K562 (cell line): ENCODE data around the gene SH3BGRL3. TPM values are rescaled to one million over a fixed set of nuclear protein-coding genes. Genes with fewer than 3 reads are reported as not detected.

Source experiments
- C11orf30 ChIP-seq: fragments of 450-650 bp; IDR thresholded peaks from 2 replicates; pipeline ENCODE4 v1.6.1; 2016; ENCODE audit warnings: low read depth, mild to moderate bottlenecking
- CTCF ChIP-seq, 3 experiments: IDR thresholded peaks in 2 of 3; conservative IDR thresholded peaks in 1 of 3; 2 replicates each; pipeline ENCODE4 v1.5.1; 2011 to 2012; ENCODE audit warnings: low read length in 3 of 3, mild to moderate bottlenecking in 3 of 3, control low read depth in 2 of 3, improper control_type of control experiment in 1 of 3, inconsistent platforms in 1 of 3, low read depth in 1 of 3, mixed read lengths in 1 of 3, moderate library complexity in 1 of 3; ENCODE audit not compliant: insufficient read depth in 2 of 3
- L3MBTL2 ChIP-seq: fragments of 450-650 bp; IDR thresholded peaks from 2 replicates; pipeline ENCODE4 v1.6.1; 2016; ENCODE audit warnings: mild to moderate bottlenecking, moderate library complexity
- NFYB ChIP-seq: IDR thresholded peaks from 2 replicates; pipeline ENCODE4 v1.6.1; 2011; ENCODE audit warnings: mild to moderate bottlenecking, moderate library complexity; ENCODE audit not compliant: insufficient read length; ENCODE audit errors: extremely low read depth
- POLR3G ChIP-seq: IDR thresholded peaks from 2 replicates; pipeline ENCODE4 v1.6.1; 2011; ENCODE audit not compliant: insufficient read length, insufficient replicate concordance; ENCODE audit errors: extremely low read depth
- RBFOX2 ChIP-seq: fragments of 200-400 bp; formaldehyde crosslinking; IDR thresholded peaks from 2 replicates; pipeline ENCODE4 v1.6.1; 2017; ENCODE audit warnings: low read depth, mild to moderate bottlenecking, low read length, moderate library complexity
- SREBF1 ChIP-seq: fragments of 150-350 bp; IDR thresholded peaks from 2 replicates; pipeline ENCODE4 v1.6.1; 2014; ENCODE audit warnings: antibody characterized with exemption, low read depth, low read length, borderline replicate concordance
- ZC3H8 ChIP-seq: fragments of 450-650 bp; IDR thresholded peaks from 2 replicates; pipeline ENCODE4 v1.6.1; 2017
- ZNF696 ChIP-seq: fragments of 250-450 bp; sonication (Bioruptor Pico); conservative IDR thresholded peaks from 2 replicates; pipeline ENCODE4 v1.4.0; 2020; ENCODE audit warnings: mild to moderate bottlenecking, moderate library complexity
- polyA plus RNA-seq, 8 experiments: library from polyadenylated mRNA; depleted of rRNA in 4 of 8; stranded (reverse) in 5 of 8; unstranded in 3 of 8; fragments of >200 nt; fragmentation: Nextera tagmentation in 2 of 8; fragmentation: Illumina TruSeq in 1 of 8; extraction: Ambion mirVana in 2 of 8; extraction: Trizol in 1 of 8; gene quantifications; 2 replicates each; pipeline versions ENCODE4 v1.2.1 to v1.2.3, GENCODE V29; 2011 to 2014; ENCODE audit warnings: inconsistent platforms in 1 of 8, missing spikeins in 1 of 8
- total RNA-seq, 7 experiments: library from RNA; depleted of rRNA in 6 of 7; stranded (reverse); fragments of >200 nt in 6 of 7; fragmentation: Illumina TruSeq in 2 of 7; extraction: Trizol in 2 of 7; gene quantifications; 2 replicates each; pipeline versions ENCODE4 v1.2.1 to v1.2.3, GENCODE V29; 2011 to 2021; ENCODE audit warnings: low replicate concordance in 1 of 7
- TF ChIP-seq, protein P1 (sequence below), 2 experiments: fragments of 450-650 bp; formaldehyde crosslinking in 1 of 2; IDR thresholded peaks; 2 replicates each; pipeline versions ENCODE4 v1.4.0 to v1.6.1; 2014 to 2020; ENCODE audit warnings: mild to moderate bottlenecking in 2 of 2, borderline replicate concordance in 1 of 2, low read depth in 1 of 2
- TF ChIP-seq, protein P2 (sequence below): fragments of 450-650 bp; IDR thresholded peaks from 2 replicates; pipeline ENCODE4 v1.6.1; 2016; ENCODE audit warnings: low read depth, mild to moderate bottlenecking, moderate library complexity
- TF ChIP-seq, protein P3 (sequence below): fragments of 200-800 bp; sonication (Bioruptor generic); IDR thresholded peaks from 2 replicates; pipeline ENCODE4 v1.6.1; 2016; ENCODE audit warnings: missing genetic modification characterization, missing compliant biosample characterization

SH3BGRL3 gene
- total and polyA plus RNA-seq, 9 of the 15 experiments (the other 6 are each of a cell fraction or from before 2014, with no cell fraction given) = 30.3 to 140 (median 54.2) TPM

- TF ChIP-seq, protein P1, sequence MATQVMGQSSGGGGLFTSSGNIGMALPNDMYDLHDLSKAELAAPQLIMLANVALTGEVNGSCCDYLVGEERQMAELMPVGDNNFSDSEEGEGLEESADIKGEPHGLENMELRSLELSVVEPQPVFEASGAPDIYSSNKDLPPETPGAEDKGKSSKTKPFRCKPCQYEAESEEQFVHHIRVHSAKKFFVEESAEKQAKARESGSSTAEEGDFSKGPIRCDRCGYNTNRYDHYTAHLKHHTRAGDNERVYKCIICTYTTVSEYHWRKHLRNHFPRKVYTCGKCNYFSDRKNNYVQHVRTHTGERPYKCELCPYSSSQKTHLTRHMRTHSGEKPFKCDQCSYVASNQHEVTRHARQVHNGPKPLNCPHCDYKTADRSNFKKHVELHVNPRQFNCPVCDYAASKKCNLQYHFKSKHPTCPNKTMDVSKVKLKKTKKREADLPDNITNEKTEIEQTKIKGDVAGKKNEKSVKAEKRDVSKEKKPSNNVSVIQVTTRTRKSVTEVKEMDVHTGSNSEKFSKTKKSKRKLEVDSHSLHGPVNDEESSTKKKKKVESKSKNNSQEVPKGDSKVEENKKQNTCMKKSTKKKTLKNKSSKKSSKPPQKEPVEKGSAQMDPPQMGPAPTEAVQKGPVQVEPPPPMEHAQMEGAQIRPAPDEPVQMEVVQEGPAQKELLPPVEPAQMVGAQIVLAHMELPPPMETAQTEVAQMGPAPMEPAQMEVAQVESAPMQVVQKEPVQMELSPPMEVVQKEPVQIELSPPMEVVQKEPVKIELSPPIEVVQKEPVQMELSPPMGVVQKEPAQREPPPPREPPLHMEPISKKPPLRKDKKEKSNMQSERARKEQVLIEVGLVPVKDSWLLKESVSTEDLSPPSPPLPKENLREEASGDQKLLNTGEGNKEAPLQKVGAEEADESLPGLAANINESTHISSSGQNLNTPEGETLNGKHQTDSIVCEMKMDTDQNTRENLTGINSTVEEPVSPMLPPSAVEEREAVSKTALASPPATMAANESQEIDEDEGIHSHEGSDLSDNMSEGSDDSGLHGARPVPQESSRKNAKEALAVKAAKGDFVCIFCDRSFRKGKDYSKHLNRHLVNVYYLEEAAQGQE (IDR thresholded peaks at IDR 0.05; ENCODE audit: borderline replicate concordance) = peak; percentile 20; the same call in 1 of the 2 replicates
- TF ChIP-seq, protein P1 (CRISPR knock-in tag; IDR thresholded peaks at IDR 0.05; ENCODE audit: low read depth) = no peak
- TF ChIP-seq CTCF (IDR thresholded peaks at IDR 0.05 in 2 of 3, conservative IDR thresholded peaks at IDR 0.05 in 1 of 3; ENCODE audit: insufficient read depth in 2 of 3, low read depth in 1 of 3, low read length in 3 of 3) (peak; percentile 33 to 46 (median 36); a peak in 4 of 6 replicates), POLR3G (no peak), RBFOX2 (0 out of 2 replicates have a peak, but pooled peaks have one; percentile 40), NFYB (no peak), L3MBTL2 (no peak), ZNF696 (no peak), SREBF1 (no peak), C11orf30 (peak; percentile 30; the same call in 1 of the 2 replicates), ZC3H8 (no peak)
- TF ChIP-seq, protein P2, sequence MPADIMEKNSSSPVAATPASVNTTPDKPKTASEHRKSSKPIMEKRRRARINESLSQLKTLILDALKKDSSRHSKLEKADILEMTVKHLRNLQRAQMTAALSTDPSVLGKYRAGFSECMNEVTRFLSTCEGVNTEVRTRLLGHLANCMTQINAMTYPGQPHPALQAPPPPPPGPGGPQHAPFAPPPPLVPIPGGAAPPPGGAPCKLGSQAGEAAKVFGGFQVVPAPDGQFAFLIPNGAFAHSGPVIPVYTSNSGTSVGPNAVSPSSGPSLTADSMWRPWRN = no peak
- TF ChIP-seq, protein P3, sequence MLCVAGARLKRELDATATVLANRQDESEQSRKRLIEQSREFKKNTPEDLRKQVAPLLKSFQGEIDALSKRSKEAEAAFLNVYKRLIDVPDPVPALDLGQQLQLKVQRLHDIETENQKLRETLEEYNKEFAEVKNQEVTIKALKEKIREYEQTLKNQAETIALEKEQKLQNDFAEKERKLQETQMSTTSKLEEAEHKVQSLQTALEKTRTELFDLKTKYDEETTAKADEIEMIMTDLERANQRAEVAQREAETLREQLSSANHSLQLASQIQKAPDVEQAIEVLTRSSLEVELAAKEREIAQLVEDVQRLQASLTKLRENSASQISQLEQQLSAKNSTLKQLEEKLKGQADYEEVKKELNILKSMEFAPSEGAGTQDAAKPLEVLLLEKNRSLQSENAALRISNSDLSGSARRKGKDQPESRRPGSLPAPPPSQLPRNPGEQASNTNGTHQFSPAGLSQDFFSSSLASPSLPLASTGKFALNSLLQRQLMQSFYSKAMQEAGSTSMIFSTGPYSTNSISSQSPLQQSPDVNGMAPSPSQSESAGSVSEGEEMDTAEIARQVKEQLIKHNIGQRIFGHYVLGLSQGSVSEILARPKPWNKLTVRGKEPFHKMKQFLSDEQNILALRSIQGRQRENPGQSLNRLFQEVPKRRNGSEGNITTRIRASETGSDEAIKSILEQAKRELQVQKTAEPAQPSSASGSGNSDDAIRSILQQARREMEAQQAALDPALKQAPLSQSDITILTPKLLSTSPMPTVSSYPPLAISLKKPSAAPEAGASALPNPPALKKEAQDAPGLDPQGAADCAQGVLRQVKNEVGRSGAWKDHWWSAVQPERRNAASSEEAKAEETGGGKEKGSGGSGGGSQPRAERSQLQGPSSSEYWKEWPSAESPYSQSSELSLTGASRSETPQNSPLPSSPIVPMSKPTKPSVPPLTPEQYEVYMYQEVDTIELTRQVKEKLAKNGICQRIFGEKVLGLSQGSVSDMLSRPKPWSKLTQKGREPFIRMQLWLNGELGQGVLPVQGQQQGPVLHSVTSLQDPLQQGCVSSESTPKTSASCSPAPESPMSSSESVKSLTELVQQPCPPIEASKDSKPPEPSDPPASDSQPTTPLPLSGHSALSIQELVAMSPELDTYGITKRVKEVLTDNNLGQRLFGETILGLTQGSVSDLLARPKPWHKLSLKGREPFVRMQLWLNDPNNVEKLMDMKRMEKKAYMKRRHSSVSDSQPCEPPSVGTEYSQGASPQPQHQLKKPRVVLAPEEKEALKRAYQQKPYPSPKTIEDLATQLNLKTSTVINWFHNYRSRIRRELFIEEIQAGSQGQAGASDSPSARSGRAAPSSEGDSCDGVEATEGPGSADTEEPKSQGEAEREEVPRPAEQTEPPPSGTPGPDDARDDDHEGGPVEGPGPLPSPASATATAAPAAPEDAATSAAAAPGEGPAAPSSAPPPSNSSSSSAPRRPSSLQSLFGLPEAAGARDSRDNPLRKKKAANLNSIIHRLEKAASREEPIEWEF (CRISPR knock-in tag) = no peak
These were observed 48.1 kb downstream of the SH3BGRL3 start (continued) for GRCh38 chr1:26327956-26328362.
